SIG-M5 treated with dmso at 0.1 percent for 504 hours (cell line): ENCODE data around the gene CEP63.
A peak's percentile ranks its signal among the peaks of the same experiment; 100 is the strongest.
"Not testable (repeated sequence)": the region's sequence is repeated elsewhere in the genome, so short reads cannot be mapped to it uniquely, and the experiment has no call there.

Experiments used
- DNase-seq: peaks from one replicate; lab custom pipeline; 2025; ENCODE audit not compliant: unreplicated experiment; lab: John Stamatoyannopoulos, UW

CEP63 gene

DNA sequence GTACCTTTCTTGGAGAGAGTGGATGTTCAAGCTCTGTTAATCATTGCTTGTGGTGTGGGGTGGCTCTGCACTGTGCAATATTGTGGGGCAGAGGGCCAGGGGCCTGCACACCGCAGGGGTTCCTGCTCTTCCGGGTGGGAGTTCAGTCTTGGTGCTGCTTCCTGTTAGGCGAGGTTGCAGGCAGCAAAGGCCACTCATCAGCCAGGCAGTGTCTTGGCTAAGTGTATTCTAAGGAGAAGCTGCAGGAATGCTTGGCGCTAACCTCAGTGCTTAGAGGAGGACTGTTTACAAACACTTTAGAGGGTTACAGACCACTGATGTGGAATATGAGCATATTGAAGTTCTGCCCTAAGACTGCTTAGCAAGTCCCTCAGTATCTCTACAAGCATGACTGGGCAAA lies 81.7 kb downstream of the CEP63 start:
- DNase-seq = no peak

DNA sequence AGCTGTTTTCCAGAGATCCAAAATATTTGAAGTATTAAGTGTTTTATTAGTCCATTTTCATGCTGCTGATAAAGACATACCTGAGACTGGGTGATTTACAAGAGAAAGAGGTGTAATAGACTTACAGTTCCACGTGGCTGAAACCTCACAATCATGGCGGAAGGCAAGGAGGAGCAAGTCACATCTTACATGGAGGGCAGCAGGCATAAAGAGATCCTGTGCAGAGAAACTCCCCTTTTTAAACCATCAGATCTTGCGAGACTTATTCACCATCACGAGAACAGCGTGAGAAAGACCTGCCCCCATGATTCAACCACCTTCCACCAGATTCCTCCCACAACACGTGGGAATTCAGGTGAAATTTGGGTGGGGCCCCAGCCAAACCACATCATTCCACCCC lies 82.9 kb downstream of the CEP63 start:
- DNase-seq = no peak

DNA sequence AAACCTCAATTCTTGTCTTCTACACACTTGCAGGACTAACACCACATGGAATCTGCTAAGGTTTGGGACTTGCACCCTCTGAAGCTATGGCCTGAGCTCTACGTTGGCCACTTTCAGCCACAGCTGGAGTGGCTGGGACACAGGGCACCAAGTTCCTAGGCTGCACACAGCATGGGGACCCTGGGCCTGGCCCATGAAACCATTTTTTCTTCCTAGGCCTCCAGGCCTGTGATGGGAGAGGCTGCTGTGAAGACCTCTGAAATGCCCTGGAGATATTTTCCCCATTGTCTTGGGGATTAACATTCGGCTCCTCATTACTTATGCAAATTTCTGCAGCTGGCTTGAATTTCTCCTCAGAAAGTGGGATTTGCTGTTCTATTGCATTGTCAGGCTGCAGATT lies 84.0 kb downstream of the CEP63 start:
- DNase-seq = not testable (repeated sequence)

DNA sequence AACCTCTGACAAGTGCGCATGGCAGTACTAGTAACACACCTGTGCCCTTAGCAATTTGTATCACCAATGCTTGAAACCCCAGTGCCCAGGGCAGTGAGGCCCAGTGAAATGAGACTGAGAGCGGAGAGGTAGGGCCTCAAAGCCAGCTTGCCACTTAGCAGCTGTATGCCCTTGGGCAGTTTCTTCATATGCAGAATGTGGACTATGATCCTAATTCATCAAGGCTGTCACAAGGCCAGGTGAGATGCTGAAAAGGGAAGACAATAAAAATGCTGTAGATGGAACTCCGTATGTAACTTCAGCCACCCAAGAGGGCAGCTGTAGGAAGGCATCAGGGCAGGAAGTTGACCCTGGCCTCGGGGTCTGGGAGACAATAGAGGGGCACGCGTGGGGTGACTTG lies 90.6 kb downstream of the CEP63 start:
- DNase-seq = no peak

DNA sequence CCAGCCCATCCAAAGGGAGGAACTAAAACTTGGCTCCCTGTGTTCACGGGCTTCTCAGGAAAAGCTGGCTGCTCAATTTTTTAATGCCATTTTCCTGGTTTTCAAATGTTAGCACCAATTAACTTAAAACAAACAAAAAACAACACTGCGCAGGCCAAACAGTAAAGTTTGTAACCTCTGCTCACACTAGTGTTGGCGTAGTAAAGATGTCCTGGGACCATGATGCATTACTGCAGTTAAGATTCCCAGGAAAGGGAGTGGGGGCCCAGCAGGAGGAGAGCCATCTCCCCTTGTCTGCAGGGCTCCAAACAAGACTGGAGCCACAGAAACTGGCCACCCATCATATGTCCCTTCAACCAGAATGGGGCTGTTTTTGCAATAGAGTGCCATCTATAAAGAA lies 91.0 kb downstream of the CEP63 start:
- DNase-seq = no peak

DNA sequence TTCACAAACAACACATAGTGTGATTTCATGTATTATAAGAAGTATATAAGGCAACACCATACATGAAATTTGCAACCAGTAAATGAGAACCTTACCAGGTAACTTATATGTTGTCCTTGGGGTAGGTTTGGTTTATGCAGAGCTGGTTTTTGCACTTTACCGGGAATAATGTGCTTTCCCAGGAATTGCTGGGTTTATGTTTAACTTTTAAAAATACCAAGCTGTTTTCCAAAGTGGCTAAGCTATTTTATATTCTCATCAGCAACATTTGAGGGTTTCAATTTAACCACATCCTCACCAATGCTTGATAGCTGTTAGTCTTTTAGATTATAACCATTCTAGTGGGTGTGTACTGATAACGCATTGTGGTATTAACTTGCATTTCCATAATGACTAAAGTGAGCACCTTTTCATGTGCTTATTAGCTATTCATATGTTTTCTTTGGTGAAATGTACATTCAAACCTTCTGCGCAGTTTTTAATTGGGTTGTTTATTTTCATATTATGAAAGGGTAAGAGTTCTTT lies 93.3 kb downstream of the CEP63 start:
- DNase-seq = no peak

DNA sequence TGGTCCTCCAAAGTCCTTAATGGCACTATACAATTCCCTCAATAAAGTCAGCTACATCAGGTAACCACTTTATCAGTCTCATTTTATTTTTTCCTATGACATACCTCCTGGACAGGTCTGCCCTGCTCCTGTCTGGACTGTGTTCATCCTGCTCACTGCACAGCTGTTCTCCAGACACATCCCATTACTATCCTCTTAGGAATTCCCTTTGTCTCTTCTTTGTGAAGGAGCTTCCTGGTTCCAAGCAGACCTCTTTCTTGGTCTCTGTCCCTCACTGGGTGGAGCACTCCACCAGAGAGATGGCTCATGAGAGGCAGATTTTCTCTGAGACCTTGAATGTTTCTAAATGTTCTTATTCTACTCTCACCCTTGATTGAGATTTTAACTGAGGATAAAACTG lies 104.9 kb downstream of the CEP63 start:
- no peak for DNase-seq

DNA sequence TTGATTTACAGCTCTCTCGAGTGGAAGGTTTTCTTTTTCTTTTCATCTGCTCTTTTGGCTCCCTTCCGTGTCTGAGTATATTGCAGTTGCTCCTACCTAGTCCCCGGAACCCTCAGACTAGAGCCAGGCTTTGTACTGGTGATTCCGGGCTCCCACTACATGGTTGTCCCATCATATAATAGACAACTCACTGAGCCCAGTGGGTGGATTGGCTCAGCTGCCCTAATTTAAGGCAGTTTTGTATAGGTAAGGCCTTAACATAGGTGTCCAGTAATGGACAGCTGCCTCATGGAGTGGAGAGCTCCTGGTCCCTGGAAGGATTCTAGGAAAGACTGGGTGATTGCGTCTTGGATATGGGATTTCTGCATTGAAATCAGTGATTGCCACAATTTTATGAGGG lies 106.9 kb downstream of the CEP63 start:
- DNase-seq = no peak

DNA sequence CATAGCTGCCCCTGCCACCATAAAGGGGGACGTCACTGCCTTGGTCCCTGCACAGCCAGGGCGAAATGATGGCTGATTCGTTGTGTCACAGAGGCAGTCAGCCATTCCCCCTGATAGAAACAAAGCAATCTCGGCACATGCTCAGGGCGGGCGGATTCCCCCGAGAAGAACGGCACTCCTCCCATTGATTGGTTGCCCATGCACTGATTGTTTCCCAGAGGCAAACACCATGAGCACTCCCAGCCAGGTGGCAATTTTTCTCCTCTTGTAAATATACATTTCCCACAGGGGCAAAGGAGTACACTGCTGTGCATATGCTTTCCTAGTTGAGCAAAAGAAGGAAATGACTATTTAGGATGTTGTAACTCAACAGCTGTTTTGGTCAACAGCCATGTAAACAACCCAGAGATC lies 108.5 kb downstream of the CEP63 start:
- DNase-seq = no peak

DNA sequence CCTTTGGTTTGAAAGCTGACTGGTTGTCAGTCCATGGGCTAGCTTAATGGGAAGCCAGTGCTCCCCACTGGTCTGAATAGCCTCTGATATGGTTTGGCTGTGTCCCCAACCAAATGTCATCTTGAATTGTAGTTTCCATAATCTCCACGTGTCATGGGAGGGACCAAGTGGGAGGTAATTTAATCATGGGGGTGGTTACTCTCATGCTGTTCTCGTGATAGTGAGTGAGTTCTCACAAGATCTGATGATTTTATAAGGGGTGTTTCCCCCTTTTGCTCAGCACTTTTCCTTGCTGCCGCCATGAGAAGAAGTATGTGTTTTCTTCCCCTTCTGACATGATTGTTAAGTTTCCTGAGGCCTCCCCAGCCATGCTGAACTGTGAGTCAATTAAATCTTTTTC lies 109.1 kb downstream of the CEP63 start:
- not testable (repeated sequence) for DNase-seq

DNA sequence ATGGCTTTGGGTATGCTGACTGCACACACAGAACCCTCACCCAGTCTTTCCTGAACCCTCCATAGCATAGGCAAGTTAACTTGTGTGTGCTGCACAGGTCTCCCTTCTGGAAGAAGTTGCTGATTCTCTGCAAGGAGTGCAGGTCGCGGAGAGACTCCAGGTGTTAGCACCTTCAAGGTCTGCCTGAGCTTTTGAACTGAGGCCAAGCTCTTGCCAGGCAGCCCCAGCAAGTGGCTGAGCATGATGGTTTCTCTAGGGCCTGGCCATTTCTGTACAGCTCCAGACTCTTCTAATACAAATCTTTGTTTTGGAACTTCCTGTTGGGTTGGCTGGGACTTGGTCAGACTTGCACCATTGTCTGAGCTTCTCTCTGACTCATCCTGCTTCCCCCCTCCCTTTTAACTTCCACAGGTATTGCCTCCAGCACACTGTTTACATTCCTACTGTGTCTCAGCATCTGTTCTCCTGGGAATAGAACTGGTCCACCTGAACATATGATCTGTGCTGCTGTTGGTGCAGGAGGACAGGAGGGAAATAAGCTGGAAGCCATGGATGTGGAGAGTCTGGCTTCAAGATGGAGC lies 111.6 kb downstream of the CEP63 start:
- DNase-seq = peak; percentile 48

DNA sequence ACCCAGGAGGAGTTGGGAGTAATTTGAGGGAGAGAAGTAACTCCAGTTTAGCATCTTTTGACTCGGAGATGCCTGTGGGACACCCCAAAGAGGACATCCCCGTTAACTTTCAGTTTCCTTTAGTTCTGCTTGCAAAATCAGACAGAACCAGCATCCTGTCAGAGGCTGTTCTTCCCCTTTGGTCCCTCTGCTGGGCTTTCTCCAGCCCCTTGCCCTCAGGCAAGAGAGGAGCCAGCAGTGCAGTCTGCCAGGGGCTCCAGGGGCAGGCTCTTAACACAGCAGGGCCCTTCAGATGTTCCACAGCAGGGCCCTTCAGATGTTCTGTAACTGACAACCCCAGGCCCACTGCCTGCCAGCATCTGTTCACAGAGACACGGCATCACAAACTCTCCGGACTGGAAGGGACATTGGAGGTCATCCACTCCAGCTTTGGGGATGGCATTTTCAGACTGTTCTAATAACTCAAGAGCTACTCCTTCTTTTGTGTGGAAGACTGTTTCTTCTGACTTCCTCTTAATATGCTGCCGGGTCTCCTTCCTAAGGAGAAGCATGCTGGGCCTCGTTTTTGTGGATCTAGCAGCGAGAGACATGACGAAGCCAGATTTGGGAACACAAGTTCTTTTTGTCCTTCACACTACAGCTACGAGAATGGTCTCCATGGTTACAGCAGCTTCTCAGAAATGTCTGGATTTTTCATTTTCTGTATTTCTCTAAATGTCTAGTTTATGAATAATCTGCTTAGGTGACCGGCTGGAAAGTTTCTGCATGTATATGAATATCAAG lies 113.1 kb downstream of the CEP63 start:
- DNase-seq = no peak

DNA sequence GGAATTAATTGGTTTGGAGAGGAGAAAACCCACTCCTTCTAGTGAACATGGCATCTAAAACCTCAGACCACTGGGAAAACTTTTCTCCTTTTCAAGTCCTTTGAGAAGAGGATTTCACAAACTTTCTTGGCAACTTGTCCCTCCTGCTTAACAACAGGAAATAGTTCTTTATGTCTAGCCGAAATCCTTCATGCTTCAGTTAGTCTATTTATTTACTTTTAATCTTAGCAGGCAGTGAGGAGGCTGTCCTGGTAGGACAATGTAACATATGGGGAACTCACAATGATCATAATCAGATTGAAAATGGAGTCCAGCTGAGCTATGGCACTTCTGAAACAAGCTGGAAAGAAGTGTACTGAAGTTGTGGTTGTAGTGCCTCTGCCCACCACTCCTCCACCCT lies 114.3 kb downstream of the CEP63 start:
- DNase-seq = no peak

DNA sequence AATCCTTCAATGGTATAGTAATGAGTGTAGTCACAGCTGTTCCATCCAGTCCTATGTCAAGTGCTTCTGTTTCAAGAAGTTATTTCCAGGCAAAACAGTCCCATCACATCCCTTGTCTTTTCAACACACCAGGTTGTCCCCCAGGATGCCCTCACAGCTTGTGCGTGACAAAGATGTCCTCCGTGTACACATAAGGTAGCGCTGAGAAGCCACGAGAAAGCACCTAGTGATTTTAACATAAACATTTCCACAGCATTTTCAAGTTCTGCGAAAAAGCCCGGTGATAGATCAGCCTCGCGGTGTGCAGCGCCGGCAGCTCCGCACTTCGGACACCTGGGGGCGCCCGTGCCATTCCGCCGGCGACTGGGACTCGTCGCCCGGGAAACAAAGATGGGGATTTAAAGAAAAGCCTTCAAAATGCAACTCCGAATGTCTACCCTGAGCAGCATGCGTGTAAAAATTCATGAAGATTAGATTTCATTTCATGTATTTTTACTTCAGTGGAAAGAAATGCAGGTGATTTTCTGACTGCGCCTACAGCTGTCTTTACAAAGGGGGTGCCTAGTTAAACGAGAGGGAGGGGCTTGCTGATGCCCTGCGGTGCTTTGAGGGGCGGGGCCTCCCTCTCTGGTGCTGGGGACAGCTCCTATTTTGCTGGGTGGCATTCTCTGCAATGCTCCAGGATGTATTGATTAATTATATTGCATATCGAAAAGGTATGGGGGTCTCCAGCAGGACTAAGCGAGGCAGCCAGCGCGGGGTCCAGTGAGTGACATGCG lies 115.0 kb downstream of the CEP63 start:
- peak; percentile 60 for DNase-seq

DNA sequence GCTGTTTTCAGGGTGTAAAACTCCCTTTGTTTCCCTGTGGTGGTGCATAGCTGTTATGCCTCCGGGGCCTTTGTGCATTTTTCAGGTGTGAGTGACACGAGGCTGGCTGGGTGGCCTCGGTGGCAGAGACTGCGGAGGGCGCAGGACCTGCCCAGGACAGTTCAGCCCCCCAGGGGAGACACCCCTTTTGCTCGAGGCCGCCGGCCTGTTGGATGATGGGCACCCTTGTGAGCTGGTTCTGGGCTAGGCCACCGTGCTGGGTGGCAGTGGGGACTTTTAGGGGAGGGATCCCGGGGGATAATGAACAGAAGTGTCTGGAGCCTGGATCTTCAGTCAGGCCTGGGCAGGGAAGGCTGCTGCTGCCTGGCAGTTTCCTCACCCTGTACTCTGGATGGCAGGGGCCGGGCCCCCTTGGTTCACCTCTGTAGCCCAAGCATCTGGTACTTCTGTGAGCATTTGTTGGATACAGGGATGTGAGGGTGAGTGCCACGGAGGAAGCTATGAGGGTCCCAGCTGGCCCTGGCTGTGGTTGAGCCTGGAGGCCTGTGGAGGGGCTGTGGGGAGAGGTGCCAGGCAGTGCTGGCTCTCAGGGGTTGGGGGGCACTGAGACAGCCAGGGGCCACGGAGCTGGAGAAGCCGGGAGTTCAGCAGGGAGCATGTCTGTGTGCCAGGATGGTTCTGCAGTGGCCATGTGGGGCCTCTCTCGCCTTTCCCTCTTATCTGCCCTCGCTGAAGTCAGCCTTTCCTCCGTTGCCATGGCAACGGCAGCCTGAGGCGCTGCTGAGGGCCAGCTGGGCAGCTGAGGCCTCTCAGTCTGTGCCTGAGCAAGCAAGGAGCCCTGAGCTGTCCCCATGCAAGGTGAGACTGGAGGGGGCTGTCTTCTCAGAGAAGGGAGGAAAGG lies 115.9 kb downstream of the CEP63 start:
- DNase-seq = no peak

DNA sequence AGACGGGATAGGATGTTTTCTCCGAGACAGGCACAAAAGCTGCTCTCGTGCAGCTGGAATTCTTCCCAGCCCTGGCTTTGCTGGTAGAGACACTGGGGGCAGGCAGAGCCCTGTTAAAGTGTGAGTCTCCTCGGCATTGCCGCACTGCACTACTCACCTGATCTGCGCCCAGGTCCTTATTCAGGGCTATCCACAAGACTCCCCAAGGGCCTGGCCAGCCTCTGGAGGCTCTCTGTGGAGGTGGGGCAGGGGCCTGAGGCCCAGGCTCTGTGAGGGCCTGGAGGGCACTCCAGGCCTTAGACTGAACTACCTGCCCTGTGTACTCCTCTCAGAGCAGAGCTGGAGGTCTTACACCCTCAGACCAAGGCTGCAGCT lies 116.6 kb downstream of the CEP63 start:
- no peak for DNase-seq

DNA sequence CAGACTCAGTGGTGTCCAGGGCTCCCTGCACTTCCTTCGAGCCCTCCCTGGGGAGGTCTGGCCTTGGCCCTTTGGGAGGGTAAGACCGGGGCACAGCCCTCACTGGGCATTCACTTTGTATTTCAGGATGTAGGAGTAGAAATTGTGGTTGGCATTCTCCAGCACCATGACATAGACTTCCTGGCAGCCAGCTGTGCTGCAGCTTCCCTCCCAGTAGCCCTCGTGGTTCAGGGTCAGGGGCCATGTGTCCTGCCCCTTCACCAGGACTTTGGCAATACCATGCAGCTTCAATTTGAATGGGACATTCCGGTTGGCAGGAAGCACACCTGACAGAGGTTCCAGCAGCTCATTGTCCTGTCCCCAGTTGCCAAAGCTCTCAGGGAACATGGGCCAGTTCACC lies 117.6 kb downstream of the CEP63 start:
- no peak for DNase-seq

DNA sequence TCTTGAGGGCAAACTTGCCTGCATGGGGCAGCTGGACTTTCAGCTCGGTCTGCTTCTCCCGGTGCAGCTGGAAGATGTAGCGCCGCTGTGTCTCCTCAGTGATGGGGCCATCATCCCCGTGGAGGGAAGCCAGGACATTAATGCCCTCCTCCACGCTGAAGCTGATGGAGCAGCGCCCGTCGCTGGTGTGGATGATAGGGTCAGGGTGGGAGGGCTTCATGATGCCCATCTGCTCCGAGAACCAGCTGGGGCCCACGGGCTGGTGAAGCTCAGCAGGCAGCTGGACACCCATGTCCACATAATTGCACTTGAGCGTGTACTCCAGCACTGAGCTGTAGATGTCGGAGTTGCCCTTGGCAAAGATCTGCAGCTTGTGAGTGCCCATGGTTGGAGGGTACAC lies 118.1 kb downstream of the CEP63 start:
- DNase-seq = no peak

DNA sequence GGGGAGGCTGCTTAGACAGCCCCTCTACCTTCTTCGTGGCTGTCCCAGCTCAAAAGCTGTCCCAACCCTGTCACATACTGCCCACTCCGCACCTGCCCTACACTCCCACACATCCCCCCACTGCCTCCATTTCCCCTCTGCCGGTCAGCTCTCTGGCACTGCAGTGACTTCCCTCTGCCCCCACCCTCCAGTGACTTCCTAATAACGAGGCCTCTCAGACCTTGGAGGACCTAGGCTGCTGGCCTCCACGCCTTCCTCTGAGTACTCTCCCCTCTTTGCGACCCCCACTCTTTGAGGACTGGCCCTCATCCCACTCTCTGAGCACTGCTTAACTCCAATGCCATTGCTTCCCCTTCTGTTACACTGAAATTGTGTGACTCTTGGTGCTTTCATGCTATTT lies 119.7 kb downstream of the CEP63 start:
- no peak for DNase-seq

DNA sequence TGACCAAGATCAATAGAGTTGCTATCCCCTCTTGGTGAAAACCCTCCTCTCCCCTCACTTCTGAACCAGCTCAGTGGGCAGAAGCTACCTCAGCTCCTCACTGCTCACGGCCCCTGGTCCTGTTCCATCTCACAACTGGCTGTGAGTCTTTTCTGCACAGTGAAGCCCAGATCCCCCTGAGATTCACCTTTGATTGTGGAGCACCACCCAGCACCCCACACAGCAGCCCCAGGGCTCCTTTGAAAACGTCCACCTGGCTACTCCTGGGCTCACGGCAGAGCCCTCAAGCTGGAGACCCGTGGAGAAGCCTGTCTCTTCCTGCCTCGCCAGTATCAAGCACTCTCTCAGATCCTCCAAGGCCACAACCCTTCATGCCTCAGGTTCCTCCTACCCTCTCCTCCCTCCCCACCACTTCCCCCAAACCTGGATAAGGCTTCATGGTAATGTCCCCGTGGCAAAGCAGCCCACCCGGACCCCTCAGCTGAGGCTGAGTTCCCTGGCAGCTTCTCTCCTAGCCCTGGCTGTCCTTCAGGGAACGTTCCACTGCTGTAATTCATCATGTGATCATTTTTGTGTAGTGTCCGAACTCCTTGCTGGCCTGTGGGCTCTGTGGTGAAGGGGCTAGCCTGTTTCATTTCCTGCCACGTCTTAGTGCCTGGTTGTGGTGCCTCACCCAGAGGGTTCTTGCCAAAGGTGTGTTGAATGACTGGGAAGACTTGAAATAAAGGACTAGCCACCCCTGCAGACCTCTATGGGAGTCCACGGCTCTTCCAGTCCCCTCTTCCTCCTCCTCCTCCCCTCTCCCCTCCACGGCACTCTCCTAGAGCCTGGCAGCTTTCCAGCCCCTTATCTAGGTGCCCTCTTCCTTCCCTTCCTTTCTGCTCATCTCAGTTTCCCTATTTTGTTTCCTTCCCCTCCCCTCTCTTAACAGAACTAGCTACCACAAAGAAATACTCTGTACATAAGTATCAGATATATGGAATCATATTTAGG lies 120.5 kb downstream of the CEP63 start:
- no peak for DNase-seq
